VCaP (cell line): ENCODE results near the gene JDP2.
"Not testable (repeated sequence)": the region's sequence is repeated elsewhere in the genome, so short reads cannot be mapped to it uniquely, and the experiment has no call there.

Experiments
- H3K27ac ChIP-seq: fragments of 450-650 bp; 2 replicates; pipeline ENCODE4 v1.5.1; 2017
- CTCF ChIP-seq: fragments of 450-650 bp; conservative IDR thresholded peaks from 2 replicates; pipeline ENCODE4 v1.5.1; 2017; ENCODE audit warnings: mild to moderate bottlenecking, moderate library complexity

The JDP2 gene

GRCh38 chr14:75427482-75428229 lies at the start of gene JDP2:
TSS of gene JDP2 (plus strand) at chr14:75428022. CDS start at chr14:75437921, 9,899 bp downstream.
- peak within 1 kb of the TSS; percentile 76; the same call in 1 of the 2 replicates for H3K27ac ChIP-seq
- TF ChIP-seq CTCF: peak; percentile 20; the same call in 1 of the 2 replicates

GRCh38 chr14:75379246-75379929 lies 48.4 kb upstream of the JDP2 start:
- no peak for TF ChIP-seq CTCF
- H3K27ac ChIP-seq: no peak overlapping the region

- TF ChIP-seq CTCF: no peak
- no peak overlapping the region for H3K27ac ChIP-seq
Measured at GRCh38 chr14:75379930-75380270, 47.9 kb upstream of the JDP2 start.

GRCh38 chr14:75380656-75381055 lies 47.2 kb upstream of the JDP2 start:
- TF ChIP-seq CTCF: no peak
- H3K27ac ChIP-seq: no peak overlapping the region

GRCh38 chr14:75381642-75382041 lies 46.2 kb upstream of the JDP2 start:
- no peak for TF ChIP-seq CTCF
- H3K27ac ChIP-seq: no peak overlapping the region

- not testable (repeated sequence) for H3K27ac ChIP-seq
Measured at GRCh38 chr14:75383219-75383618, 44.6 kb upstream of the JDP2 start.

- TF ChIP-seq CTCF: no peak
- H3K27ac ChIP-seq: no peak overlapping the region
Measured at GRCh38 chr14:75383721-75384120, 44.1 kb upstream of the JDP2 start.

- H3K27ac ChIP-seq: no peak overlapping the region
- TF ChIP-seq CTCF: no peak
Measured at GRCh38 chr14:75389679-75390078, 38.1 kb upstream of the JDP2 start.
